Vagina (tissue), 2 donors: Measurements from ENCODE around the gene NCOA3. TPM values are rescaled to one million over a fixed set of nuclear protein-coding genes. Genes with fewer than 3 reads are reported as not detected.
"Not testable (repeated sequence)": the region's sequence is repeated elsewhere in the genome, so short reads cannot be mapped to it uniquely, and the experiment has no call there.

Source experiments
- DNase-seq, 2 donors: peaks; one replicate each; pipeline ENCODE4 v3.0.0-alpha.2; 2017; ENCODE audit errors: extremely low spot score in 2 of 2
- H3K27ac ChIP-seq: fragments of 200-600 bp; sonication (generic); one replicate; pipeline ENCODE4 v1.5.1; 2019
- H3K27me3 ChIP-seq: fragments of 200-600 bp; sonication (generic); one replicate; pipeline ENCODE4 v1.5.1; 2019
- H3K36me3 ChIP-seq, 2 donors: fragments of 200-600 bp; sonication (generic); one replicate each; pipeline ENCODE4 v1.5.1; 2017 to 2019
- H3K4me1 ChIP-seq: fragments of 200-600 bp; sonication (generic); one replicate; pipeline ENCODE4 v1.5.1; 2019
- H3K4me3 ChIP-seq, 2 donors: fragments of 200-600 bp; sonication (generic); 1 replicate in 1 of 2; 2 replicates in 1 of 2; pipeline ENCODE4 v1.5.1; 2016 to 2019
- H3K9me3 ChIP-seq: fragments of 200-600 bp; sonication (generic); one replicate; pipeline ENCODE4 v1.5.1; 2019
- CTCF ChIP-seq, 3 experiments: fragments of 450-650 bp in 2 of 3; fragments of 200-600 bp in 1 of 3; sonication (generic) in 1 of 3; IDR thresholded peaks; one replicate each; pipeline ENCODE4 v1.5.1; 2017 to 2019; ENCODE audit warnings: antibody characterized with exemption in 3 of 3, mild to moderate bottlenecking in 2 of 3, moderate library complexity in 2 of 3
- POLR2A ChIP-seq, 2 donors: fragments of 450-650 bp; IDR thresholded peaks; one replicate each; pipeline ENCODE4 v1.6.1; 2017; ENCODE audit warnings: antibody characterized with exemption in 2 of 2, mild to moderate bottlenecking in 2 of 2, moderate library complexity in 2 of 2
- POLR2AphosphoS5 ChIP-seq, 2 donors: sonication (generic); formaldehyde crosslinking; IDR thresholded peaks; one replicate each; pipeline ENCODE4 v1.9.0; 2017; ENCODE audit warnings: antibody characterized with exemption in 2 of 2, mild to moderate bottlenecking in 2 of 2, low read depth in 1 of 2; ENCODE audit not compliant: insufficient read depth in 1 of 2
- intact Hi-C: fragments of 100-400 bp; cut with DNase I; formaldehyde crosslinking; loops from one replicate; pipeline ENCODE4 v1.15.1; 2023
- total RNA-seq: library from RNA; depleted of rRNA; stranded (reverse); fragments of >200 nt; gene quantifications from one replicate; pipeline ENCODE4 v1.2.3, GENCODE V29; 2016

NCOA3 gene
- total RNA-seq, 1 donor from 2014 or later: 47.1 TPM

DNA sequence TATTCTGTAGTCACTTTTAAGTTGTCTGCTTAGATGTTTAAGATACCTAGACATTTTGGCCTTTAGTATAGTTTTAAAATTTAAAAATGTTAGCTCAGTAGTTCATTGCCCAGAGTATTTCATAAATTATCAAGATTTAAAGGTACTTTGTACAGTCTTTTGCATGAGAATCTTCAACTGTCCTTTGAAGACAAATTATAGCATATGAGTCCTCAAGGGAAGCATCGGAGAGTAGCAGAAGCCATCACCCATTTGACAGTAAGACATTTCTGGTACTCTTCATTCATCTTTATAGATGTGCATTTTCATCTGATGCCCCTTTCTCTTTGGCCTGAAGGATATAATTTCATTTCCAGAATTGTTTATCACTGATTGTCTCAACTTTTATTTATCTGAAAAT is 89.5 kb downstream of the NCOA3 start:
- H3K36me3 ChIP-seq: no peaks in the 10 kb centered on the region
- peaks cover 17% of the 10 kb centered on the region for H3K4me1 ChIP-seq
- intact Hi-C loops: no loop called here
- no peaks in the 10 kb centered on the region for H3K27me3 ChIP-seq
- DNase-seq: no peak
- TF ChIP-seq CTCF (IDR thresholded peaks at IDR 0.05) (no peak), POLR2AphosphoS5 (IDR thresholded peaks at IDR 0.05; ENCODE audit: insufficient read depth in 1 of 2, low read depth in 1 of 2) (no peak), POLR2A (IDR thresholded peaks at IDR 0.05) (no peak)
- H3K4me3 ChIP-seq: no peak overlapping the region
- H3K9me3 ChIP-seq: no peaks in the 10 kb centered on the region
- H3K27ac ChIP-seq: no peak overlapping the region

DNA sequence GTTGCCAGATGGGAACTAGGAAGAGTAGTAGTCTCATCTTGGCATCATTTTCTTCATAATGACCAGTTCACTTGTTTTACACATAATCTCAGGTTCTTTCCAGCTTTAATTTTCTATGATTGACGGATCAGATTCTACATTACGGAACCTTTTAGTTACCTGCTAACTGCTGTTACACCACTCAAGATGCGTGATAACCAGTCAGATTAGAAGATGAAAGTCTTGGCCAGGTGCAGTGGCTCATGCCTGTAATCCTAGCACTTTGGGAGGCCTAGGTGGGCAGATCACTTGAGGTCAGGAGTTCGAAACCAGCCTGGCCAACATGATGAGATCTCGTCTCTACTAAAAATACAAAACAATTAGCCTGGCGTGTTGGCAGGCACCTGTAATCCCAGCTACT is 92.5 kb downstream of the NCOA3 start:
- Histone ChIP-seq H3K27me3 (no peaks in the 10 kb centered on the region), H3K4me3 (no peak overlapping the region), H3K4me1 (peaks cover under 1% of the 10 kb centered on the region), H3K36me3 (no peaks in the 10 kb centered on the region), H3K27ac (no peak overlapping the region), H3K9me3 (no peaks in the 10 kb centered on the region)
- intact Hi-C loops: no loop called here
- no peak for DNase-seq
- no peak for TF ChIP-seq POLR2AphosphoS5 (IDR thresholded peaks at IDR 0.05; ENCODE audit: insufficient read depth in 1 of 2, low read depth in 1 of 2)
- TF ChIP-seq CTCF (IDR thresholded peaks at IDR 0.05): no peak
- TF ChIP-seq POLR2A (IDR thresholded peaks at IDR 0.05): no peak

- H3K4me1 ChIP-seq, DNase-seq, H3K9me3 ChIP-seq, H3K27ac ChIP-seq, H3K4me3 ChIP-seq, H3K27me3 ChIP-seq, intact Hi-C loops, H3K36me3 ChIP-seq: not testable (repeated sequence)
Measured at GRCh38 chr20:47595138-47595537, 93.5 kb downstream of the NCOA3 start.

- no peak for TF ChIP-seq POLR2AphosphoS5 (IDR thresholded peaks at IDR 0.05; ENCODE audit: insufficient read depth in 1 of 2, low read depth in 1 of 2)
- TF ChIP-seq POLR2A (IDR thresholded peaks at IDR 0.05): no peak
- TF ChIP-seq CTCF (IDR thresholded peaks at IDR 0.05): no peak
- no peaks in the 10 kb centered on the region for H3K4me1 ChIP-seq
- H3K27me3 ChIP-seq: no peaks in the 10 kb centered on the region
- H3K36me3 ChIP-seq: no peaks in the 10 kb centered on the region
- no peaks in the 10 kb centered on the region for H3K9me3 ChIP-seq
- H3K27ac ChIP-seq: no peak overlapping the region
- intact Hi-C loops: no loop called here
- no peak for DNase-seq
- H3K4me3 ChIP-seq: no peak overlapping the region
Measured at GRCh38 chr20:47596003-47596571, 94.4 kb downstream of the NCOA3 start.

DNA sequence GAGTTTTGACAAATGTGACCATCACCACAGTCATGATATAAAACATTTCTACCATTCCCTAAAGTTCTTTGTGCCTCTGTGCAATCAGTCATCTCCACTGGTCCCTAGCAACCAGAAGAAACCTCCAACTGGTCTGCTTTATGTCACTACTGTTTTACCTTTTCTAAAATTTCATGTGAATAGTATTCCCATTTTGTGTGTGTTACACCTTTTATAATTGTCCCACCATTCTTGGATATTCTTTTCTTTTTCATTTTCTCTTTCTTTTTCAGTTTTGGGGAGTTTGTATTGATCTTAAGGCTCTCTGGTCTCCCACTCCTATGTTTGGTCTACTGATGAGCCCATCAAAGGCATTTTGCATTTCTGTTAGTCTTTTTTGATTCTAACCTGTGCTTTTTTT is 95.4 kb downstream of the NCOA3 start:
- peaks cover 4% of the 10 kb centered on the region for H3K4me1 ChIP-seq
- no peak overlapping the region for H3K4me3 ChIP-seq
- intact Hi-C loops: no loop called here
- no peaks in the 10 kb centered on the region for H3K9me3 ChIP-seq
- TF ChIP-seq CTCF (IDR thresholded peaks at IDR 0.05) (no peak), POLR2AphosphoS5 (IDR thresholded peaks at IDR 0.05; ENCODE audit: insufficient read depth in 1 of 2, low read depth in 1 of 2) (no peak), POLR2A (IDR thresholded peaks at IDR 0.05) (no peak)
- H3K36me3 ChIP-seq: no peaks in the 10 kb centered on the region
- H3K27ac ChIP-seq: no peak overlapping the region
- no peaks in the 10 kb centered on the region for H3K27me3 ChIP-seq
- no peak for DNase-seq
